HEK293 (cell line): ENCODE results near the gene CACNA2D4.

ENCODE experiments used
- CTCF ChIA-PET: fragments of 350-600 bp; formaldehyde crosslinking; extraction: SDS; loops from one replicate; lab custom pipeline; 2021; ENCODE audit warnings: antibody characterized with exemption; lab: Yijun Ruan, JAX
- POLR2A ChIA-PET: fragments of 300-600 bp; formaldehyde crosslinking; extraction: SDS; loops from one replicate; lab custom pipeline; 2020; ENCODE audit warnings: antibody characterized with exemption, inconsistent platforms; lab: Yijun Ruan, JAX
- H3K27ac ChIP-seq: fragments of 200-500 bp; sonication (Bioruptor generic); 2 replicates; pipeline ENCODE4 v1.5.1; 2014; ENCODE audit warnings: low read depth, low read length, control low read depth, inconsistent platforms; ENCODE audit errors: extremely low read depth
- H3K36me3 ChIP-seq, 2 experiments: fragments of 200-500 bp in 1 of 2; sonication (Bioruptor generic) in 1 of 2; 1 replicate in 1 of 2; 2 replicates in 1 of 2; pipeline ENCODE4 v1.5.1; 2014 to 2017; ENCODE audit warnings: inconsistent platforms in 2 of 2, low read length in 2 of 2; ENCODE audit not compliant: control insufficient read depth in 2 of 2, insufficient read depth in 1 of 2
- H3K4me1 ChIP-seq: fragments of 200-500 bp; sonication (Bioruptor generic); 2 replicates; pipeline ENCODE4 v1.5.1; 2014; ENCODE audit warnings: mild to moderate bottlenecking, low read length, inconsistent platforms; ENCODE audit not compliant: control insufficient read depth, insufficient read depth
- H3K4me3 ChIP-seq: 2 replicates; pipeline ENCODE4 v1.5.1; 2011; ENCODE audit warnings: low read depth, mild to moderate bottlenecking, control low read depth, low read length, moderate library complexity
- H3K9me3 ChIP-seq: fragments of 200-500 bp; sonication (Bioruptor generic); 2 replicates; pipeline ENCODE4 v1.5.1; 2014; ENCODE audit warnings: low read depth, low read length, inconsistent platforms; ENCODE audit not compliant: control insufficient read depth, insufficient read depth
- ATF2 ChIP-seq: fragments of 450-650 bp; formaldehyde crosslinking; IDR thresholded peaks from 2 replicates; pipeline ENCODE4 v1.5.1; 2016; ENCODE audit warnings: missing biosample characterization, missing genetic modification characterization, low read depth
- KLF16 ChIP-seq: fragments of 450-650 bp; formaldehyde crosslinking; IDR thresholded peaks from 2 replicates; pipeline ENCODE4 v1.5.1; 2017; ENCODE audit warnings: missing biosample characterization, missing genetic modification characterization
- PATZ1 ChIP-seq: fragments of 450-650 bp; formaldehyde crosslinking; IDR thresholded peaks from 2 replicates; pipeline ENCODE4 v1.5.1; 2016; ENCODE audit warnings: missing biosample characterization, missing genetic modification characterization
- PRDM6 ChIP-seq: fragments of 450-650 bp; formaldehyde crosslinking; IDR thresholded peaks from 2 replicates; pipeline ENCODE4 v1.5.1; 2017; ENCODE audit warnings: missing biosample characterization, missing genetic modification characterization
- SETDB1 ChIP-seq: IDR thresholded peaks from one replicate; pipeline ENCODE4 v1.6.1; 2017; ENCODE audit warnings: mild to moderate bottlenecking, low read length, moderate library complexity, mixed read lengths; ENCODE audit not compliant: insufficient read length
- ZBTB7A ChIP-seq: fragments of 450-650 bp; formaldehyde crosslinking; IDR thresholded peaks from 2 replicates; pipeline ENCODE4 v1.5.1; 2016; ENCODE audit warnings: low read depth, missing biosample characterization, missing genetic modification characterization
- ZFHX2 ChIP-seq: fragments of 450-650 bp; formaldehyde crosslinking; conservative IDR thresholded peaks from 2 replicates; pipeline ENCODE4 v1.5.1; 2016; ENCODE audit warnings: missing biosample characterization, missing genetic modification characterization
- ZNF155 ChIP-seq: fragments of 450-650 bp; formaldehyde crosslinking; IDR thresholded peaks from 2 replicates; pipeline ENCODE4 v1.5.1; 2016; ENCODE audit warnings: missing biosample characterization, missing genetic modification characterization
- ZNF214 ChIP-seq: fragments of 450-650 bp; formaldehyde crosslinking; IDR thresholded peaks from 2 replicates; pipeline ENCODE4 v1.5.1; 2017; ENCODE audit warnings: missing biosample characterization, mild to moderate bottlenecking, missing genetic modification characterization, borderline replicate concordance
- ZNF26 ChIP-seq: fragments of 450-650 bp; formaldehyde crosslinking; IDR thresholded peaks from 2 replicates; pipeline ENCODE4 v1.5.1; 2016; ENCODE audit warnings: missing biosample characterization, missing genetic modification characterization
- ZNF544 ChIP-seq: fragments of 450-650 bp; formaldehyde crosslinking; IDR thresholded peaks from 2 replicates; pipeline ENCODE4 v1.5.0; 2017; ENCODE audit warnings: missing biosample characterization, missing genetic modification characterization
- ZNF555 ChIP-seq: fragments of 450-650 bp; formaldehyde crosslinking; conservative IDR thresholded peaks from 2 replicates; pipeline ENCODE4 v1.5.1; 2017; ENCODE audit warnings: missing biosample characterization, mild to moderate bottlenecking, missing genetic modification characterization, inconsistent platforms
- ZNF768 ChIP-seq: fragments of 450-650 bp; formaldehyde crosslinking; IDR thresholded peaks from 2 replicates; pipeline ENCODE4 v1.5.1; 2018; ENCODE audit warnings: missing biosample characterization, mild to moderate bottlenecking, missing genetic modification characterization
- ZSCAN16 ChIP-seq: fragments of 450-650 bp; formaldehyde crosslinking; IDR thresholded peaks from 2 replicates; pipeline ENCODE4 v1.5.1; 2016; ENCODE audit warnings: missing biosample characterization, missing genetic modification characterization
- TF ChIP-seq, protein P1 (sequence below): fragments of 450-650 bp; formaldehyde crosslinking; IDR thresholded peaks from 2 replicates; pipeline ENCODE4 v1.5.1; 2017; ENCODE audit warnings: missing biosample characterization, missing genetic modification characterization
- TF ChIP-seq, protein P2 (sequence below): sonication (generic); formaldehyde crosslinking; IDR thresholded peaks from 2 replicates; pipeline ENCODE4 v1.8.1; 2022; ENCODE audit warnings: mild to moderate bottlenecking, moderate library complexity, missing genetic modification reagents

CACNA2D4 gene

GRCh38 chr12:1857086-1857485, 61.4 kb downstream of the CACNA2D4 start (continued):
- no peak for TF ChIP-seq ZNF214 (tag by site-specific recombination)

DNA sequence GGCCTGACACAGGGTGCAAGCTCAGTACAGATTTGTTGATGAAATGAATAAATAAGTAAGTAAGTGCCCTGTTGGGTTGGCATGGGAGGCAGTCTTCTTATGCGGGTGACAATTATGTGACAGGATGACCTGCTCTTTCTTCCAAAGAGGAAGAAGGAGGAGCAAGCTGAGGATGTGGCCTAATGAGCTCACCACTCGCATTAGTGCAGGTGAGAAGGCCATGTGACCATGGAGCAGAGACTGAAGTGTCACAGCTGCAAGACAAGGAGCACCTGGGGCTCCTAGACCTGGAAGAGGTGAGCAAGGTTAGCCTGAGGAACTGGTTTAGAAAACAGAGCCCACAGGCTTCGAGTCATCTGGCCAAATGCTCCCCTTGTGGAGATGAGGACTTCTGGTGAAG, 63.2 kb downstream of the CACNA2D4 start:
- no peaks in the 10 kb centered on the region for H3K4me1 ChIP-seq
- H3K4me3 ChIP-seq, result no peak overlapping the region
- CTCF ChIA-PET, result interaction anchor here (0.6 kb wide), 1 partner anchor 723 kb away, joined by 3 read pairs; no protein-coding TSS in a partner anchor
- TF ChIP-seq SETDB1 (peak; percentile 41), ZNF555 (tag by site-specific recombination) (no peak), ZNF544 (tag by site-specific recombination) (no peak)
- POLR2A ChIA-PET, result no interaction called here
- H3K9me3 ChIP-seq, result no peaks in the 10 kb centered on the region
- H3K36me3 ChIP-seq, result no peaks in the 10 kb centered on the region
- no peak overlapping the region for H3K27ac ChIP-seq

GRCh38 chr12:1853716-1854115, 64.7 kb downstream of the CACNA2D4 start:
- no peaks in the 10 kb centered on the region for H3K4me1 ChIP-seq
- no peak overlapping the region for H3K4me3 ChIP-seq
- ChIA-PET POLR2A (no interaction called here), CTCF (interaction anchor here (0.7 kb wide), 1 partner anchor 901 kb away, joined by 3 read pairs; no protein-coding TSS in a partner anchor)
- no peaks in the 10 kb centered on the region for H3K36me3 ChIP-seq
- TF ChIP-seq ZBTB7A (tag by site-specific recombination), result no peak
- no peak overlapping the region for H3K27ac ChIP-seq
- H3K9me3 ChIP-seq, result no peaks in the 10 kb centered on the region

GRCh38 chr12:1852076-1852475, 66.4 kb downstream of the CACNA2D4 start:
- CTCF ChIA-PET, result no interaction called here
- Histone ChIP-seq H3K4me1 (no peaks in the 10 kb centered on the region), H3K9me3 (no peaks in the 10 kb centered on the region), H3K4me3 (no peak overlapping the region), H3K36me3 (no peaks in the 10 kb centered on the region)
- POLR2A ChIA-PET, result no interaction called here
- no peak for TF ChIP-seq ZNF26
- TF ChIP-seq ZSCAN16 (tag by site-specific recombination), result no peak
- TF ChIP-seq ATF2, result peak; percentile 32; the same call in 1 of the 2 replicates
- TF ChIP-seq, all 188 proteins: peak for 1
- H3K27ac ChIP-seq, result no peak overlapping the region

DNA sequence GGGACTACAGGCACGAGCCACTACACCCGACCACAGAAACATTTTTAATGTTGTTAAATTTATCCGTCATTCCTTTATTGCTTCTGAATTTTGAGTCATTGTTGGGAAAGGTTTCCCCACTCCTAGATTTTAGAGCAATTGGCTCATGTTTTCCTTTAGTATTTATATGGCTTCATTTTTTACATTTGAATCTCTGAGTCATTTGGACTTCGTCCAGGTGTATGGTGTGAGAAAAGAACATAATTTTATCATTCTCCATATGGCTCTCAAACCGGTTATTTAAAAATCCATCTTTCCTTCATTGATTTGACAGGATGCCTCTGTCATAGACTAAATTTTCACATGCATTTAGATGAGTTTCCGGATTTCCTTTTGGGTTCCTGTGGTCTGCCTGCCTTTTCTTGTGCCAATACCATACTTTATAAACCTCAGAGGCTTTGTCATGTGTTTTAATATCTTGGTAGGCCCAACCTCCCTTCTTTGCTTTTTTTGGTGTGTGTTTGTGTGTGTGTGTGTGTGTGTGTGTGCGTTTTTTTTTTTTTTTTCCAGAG, 67.2 kb downstream of the CACNA2D4 start:
- Histone ChIP-seq H3K4me3 (no peak overlapping the region), H3K9me3 (no peaks in the 10 kb centered on the region), H3K4me1 (no peaks in the 10 kb centered on the region), H3K27ac (no peak overlapping the region), H3K36me3 (no peaks in the 10 kb centered on the region)
- CTCF ChIA-PET, result no interaction called here
- POLR2A ChIA-PET, result no interaction called here
- TF ChIP-seq ZNF768 (no peak), KLF16 (no peak), PRDM6 (tag by site-specific recombination) (peak; percentile 41), ZNF155 (tag by site-specific recombination) (no peak), PATZ1 (tag by site-specific recombination) (no peak), ZBTB7A (tag by site-specific recombination) (no peak), ZFHX2 (tag by site-specific recombination) (no peak)
- TF ChIP-seq, protein P1, sequence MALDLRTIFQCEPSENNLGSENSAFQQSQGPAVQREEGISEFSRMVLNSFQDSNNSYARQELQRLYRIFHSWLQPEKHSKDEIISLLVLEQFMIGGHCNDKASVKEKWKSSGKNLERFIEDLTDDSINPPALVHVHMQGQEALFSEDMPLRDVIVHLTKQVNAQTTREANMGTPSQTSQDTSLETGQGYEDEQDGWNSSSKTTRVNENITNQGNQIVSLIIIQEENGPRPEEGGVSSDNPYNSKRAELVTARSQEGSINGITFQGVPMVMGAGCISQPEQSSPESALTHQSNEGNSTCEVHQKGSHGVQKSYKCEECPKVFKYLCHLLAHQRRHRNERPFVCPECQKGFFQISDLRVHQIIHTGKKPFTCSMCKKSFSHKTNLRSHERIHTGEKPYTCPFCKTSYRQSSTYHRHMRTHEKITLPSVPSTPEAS (tag by site-specific recombination), result peak; percentile 87
- TF ChIP-seq, protein P2, sequence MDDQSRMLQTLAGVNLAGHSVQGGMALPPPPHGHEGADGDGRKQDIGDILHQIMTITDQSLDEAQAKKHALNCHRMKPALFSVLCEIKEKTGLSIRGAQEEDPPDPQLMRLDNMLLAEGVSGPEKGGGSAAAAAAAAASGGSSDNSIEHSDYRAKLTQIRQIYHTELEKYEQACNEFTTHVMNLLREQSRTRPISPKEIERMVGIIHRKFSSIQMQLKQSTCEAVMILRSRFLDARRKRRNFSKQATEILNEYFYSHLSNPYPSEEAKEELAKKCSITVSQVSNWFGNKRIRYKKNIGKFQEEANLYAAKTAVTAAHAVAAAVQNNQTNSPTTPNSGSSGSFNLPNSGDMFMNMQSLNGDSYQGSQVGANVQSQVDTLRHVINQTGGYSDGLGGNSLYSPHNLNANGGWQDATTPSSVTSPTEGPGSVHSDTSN (CRISPR knock-in tag), result no peak
